ENCODE data around the gene GCHFR.

GRCh38 chr15:40731034-40731433 lies 32.8 kb upstream of the GCHFR start:
- TF ChIP-seq EP300 (IDR thresholded peaks at IDR 0.05) (no peak), POLR2A (IDR thresholded peaks at IDR 0.05; ENCODE audit: low read depth) (no peak)

Data from esophagus muscularis mucosa (tissue), 2 donors.